DMS79 (cell line): ENCODE results near the gene KRTAP10-9.

Experiments used
- DNase-seq: peaks from one replicate; lab custom pipeline; 2025; lab: John Stamatoyannopoulos, UW

The KRTAP10-9 gene

GRCh38 chr21:44666401-44667320, 39.8 kb downstream of the KRTAP10-9 start, which contains the start of gene KRTAP12-2:
Gene KRTAP12-2, minus strand, starts transcription at chr21:44666927. Its CDS starts 41 bp downstream, at chr21:44666886.
- DNase-seq = peak; percentile 67

- no peak for DNase-seq
Observed at GRCh38 chr21:44667612-44668011, 40.7 kb downstream of the KRTAP10-9 start.

DNA sequence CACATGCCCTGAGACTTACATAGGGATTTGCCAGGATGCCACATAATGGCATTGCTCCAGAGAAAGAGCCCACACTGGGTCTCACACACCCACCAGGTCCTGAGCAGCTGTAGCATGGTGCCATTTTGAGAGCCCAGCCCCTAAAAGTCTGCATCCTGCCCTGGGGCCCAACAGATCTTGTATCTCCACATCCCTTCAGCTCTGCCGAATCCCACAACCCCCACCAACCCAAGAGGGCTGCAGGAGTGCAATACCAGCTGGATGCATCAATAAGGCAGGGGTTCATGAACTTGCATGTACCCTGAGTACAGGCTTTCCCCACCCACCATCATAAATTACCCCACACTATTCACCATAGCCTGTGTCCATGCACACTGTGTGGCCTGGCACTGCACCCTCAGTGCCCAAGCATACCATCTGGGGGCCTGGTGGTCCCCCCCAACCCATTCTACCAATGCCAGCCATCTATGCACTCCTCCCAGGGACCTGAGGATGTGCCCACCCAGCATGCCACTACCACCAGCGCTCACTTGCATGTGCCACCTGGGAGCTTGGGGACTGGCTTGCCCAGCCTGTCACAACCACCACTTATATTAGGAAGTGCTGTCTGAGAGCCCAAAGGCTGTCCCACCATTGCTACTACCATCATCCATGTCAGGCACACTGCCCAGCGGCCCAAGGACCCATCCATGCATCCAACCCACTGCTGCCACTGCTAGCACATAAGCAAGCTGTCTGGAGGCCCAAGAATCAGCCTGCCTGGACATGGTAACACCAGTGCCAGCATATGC, 43.9 kb downstream of the KRTAP10-9 start:
- no peak for DNase-seq

GRCh38 chr21:44671911-44672310, 45.0 kb downstream of the KRTAP10-9 start:
- no peak for DNase-seq

DNA sequence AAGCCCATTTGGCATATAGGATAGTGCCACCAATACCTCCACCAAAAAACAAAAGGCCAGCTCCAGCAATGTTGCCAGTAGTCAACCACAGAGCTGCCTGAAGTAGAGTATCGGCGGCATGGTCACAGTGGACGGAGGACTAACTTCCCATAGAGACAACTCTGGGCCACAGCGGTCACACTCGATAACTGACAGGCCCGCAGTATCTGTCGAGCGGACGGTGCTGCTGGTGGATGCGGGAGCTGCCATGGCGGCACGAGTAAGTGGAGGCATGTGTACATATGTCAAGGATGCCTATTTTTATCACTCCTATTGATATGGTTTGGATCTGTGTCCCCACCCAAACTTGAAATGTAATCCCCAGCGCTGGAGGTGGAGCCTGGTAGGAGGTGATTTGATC, 51.0 kb downstream of the KRTAP10-9 start:
- DNase-seq = no peak
